ENCODE data around the gene OLIG3.

The OLIG3 gene

DNA sequence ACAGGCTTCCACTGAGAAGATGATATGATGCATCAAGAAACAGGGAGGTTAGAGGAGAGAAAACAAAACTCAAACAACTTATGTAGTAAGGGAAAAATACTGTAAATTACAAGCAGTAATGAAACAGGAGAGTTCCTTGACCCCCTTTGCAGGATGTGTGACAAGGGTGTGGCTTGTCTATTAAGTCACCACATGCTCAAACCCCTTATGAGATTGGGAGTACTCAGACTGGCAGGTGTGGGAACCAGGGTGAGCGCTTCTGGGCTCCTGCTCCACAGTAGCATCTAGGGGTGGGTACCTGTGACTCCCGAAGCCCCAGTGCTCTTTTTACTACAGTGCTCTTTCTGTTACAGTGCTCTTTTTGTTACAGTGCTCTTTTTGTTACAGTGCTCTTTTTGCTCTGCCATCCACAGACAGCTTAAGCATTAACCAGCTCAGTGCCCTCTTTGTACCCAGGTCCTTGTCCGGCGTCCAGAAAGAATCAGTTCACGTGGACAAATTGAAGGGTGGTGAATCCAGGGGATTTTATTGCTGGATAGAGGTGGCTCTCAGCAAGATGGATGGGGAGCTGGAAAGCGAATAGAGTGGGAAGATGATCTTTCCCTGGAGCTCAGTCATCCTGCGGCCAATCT, 28.7 kb downstream of the OLIG3 start:
- no peak for DNase-seq

DNA sequence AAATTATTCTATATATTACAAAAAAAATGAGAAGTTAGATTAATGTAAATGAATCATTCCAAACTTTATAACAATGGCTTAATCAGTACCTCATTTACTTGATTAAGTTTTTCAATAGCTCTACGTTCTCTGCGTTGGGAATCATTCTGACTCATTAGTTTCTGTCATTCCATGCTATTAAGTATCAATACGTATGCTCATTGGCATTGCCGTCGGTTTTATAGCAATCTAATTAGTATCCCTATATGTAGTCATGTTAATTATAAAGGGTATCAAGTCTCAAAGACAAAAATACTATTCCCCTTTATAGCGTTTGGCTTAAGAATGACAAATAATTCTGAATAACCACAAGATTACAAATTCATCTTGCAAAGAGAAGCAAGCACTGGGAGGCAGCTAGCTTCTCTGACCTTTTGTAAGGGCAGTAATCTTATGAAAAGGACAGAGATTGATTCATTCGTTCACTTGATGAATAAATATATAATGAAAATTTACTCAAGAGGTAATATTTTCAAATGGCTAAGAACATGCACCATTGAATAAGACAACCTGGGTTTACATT, 41.8 kb downstream of the OLIG3 start:
- DNase-seq = no peak

DNA sequence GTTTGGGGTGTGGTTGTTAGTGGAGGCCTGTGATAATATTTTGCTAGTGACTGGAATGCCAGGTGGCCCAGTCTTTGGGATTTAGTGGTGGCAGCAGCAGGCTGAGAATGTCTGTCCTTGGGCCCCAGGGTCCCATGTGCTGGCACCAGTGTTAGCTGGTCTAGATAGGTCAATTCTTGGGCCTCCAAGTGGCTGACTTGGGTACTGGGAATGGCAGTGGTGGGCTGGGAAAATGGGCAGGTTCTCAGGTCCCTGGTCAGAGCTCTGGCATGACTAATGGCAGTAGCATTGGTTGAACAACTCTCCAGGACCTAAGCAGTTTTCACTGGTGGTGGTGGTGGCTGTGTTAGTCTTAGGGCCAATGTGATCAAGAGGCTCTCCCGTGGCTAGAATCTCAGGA, 50.3 kb downstream of the OLIG3 start:
- no peak for DNase-seq
